NCI-H510A treated with DMSO at 0.1 percent for 48 hours (cell line): ENCODE data around the gene CELA2A.
"Not testable (repeated sequence)": the region's sequence is repeated elsewhere in the genome, so short reads cannot be mapped to it uniquely, and the experiment has no call there.

Source experiments
- DNase-seq: peaks from one replicate; lab custom pipeline; 2025; lab: John Stamatoyannopoulos, UW

CELA2A gene

GRCh38 chr1:15444468-15445389 lies 11.8 kb upstream of the CELA2A start:
- DNase-seq = no peak

- DNase-seq = no peak
Measured at GRCh38 chr1:15445390-15446122, 11.0 kb upstream of the CELA2A start.

GRCh38 chr1:15446212-15446611 lies 10.3 kb upstream of the CELA2A start:
- no peak for DNase-seq

GRCh38 chr1:15448877-15449462 lies 7.6 kb upstream of the CELA2A start:
- no peak for DNase-seq

- DNase-seq = no peak
Measured at GRCh38 chr1:15449567-15449966, 7.0 kb upstream of the CELA2A start.

- DNase-seq = no peak
Measured at GRCh38 chr1:15451014-15451722, 5.4 kb upstream of the CELA2A start.

GRCh38 chr1:15452216-15452615 lies 4.3 kb upstream of the CELA2A start:
- no peak for DNase-seq

GRCh38 chr1:15452866-15453571 lies 3.5 kb upstream of the CELA2A start:
- no peak for DNase-seq

GRCh38 chr1:15453734-15454133 lies 2.8 kb upstream of the CELA2A start:
- no peak for DNase-seq

- DNase-seq = no peak
Measured at GRCh38 chr1:15454256-15454655, 2.3 kb upstream of the CELA2A start.

- DNase-seq = no peak
Measured at GRCh38 chr1:15455522-15455921, 1.0 kb upstream of the CELA2A start.

GRCh38 chr1:15457585-15457984 lies 1.1 kb downstream of the CELA2A start:
- no peak for DNase-seq

- DNase-seq = not testable (repeated sequence)
Measured at GRCh38 chr1:15458388-15458787, 1.9 kb downstream of the CELA2A start.

GRCh38 chr1:15459771-15460707 lies 3.5 kb downstream of the CELA2A start:
- no peak for DNase-seq

- no peak for DNase-seq
Measured at GRCh38 chr1:15460708-15461095, 4.2 kb downstream of the CELA2A start.

GRCh38 chr1:15463064-15463800 lies 6.7 kb downstream of the CELA2A start:
- peak; percentile 96 for DNase-seq

- peak; percentile 49 for DNase-seq
Measured at GRCh38 chr1:15463926-15464322, 7.4 kb downstream of the CELA2A start.

GRCh38 chr1:15465674-15466073 lies 9.1 kb downstream of the CELA2A start:
- DNase-seq = no peak

- not testable (repeated sequence) for DNase-seq
Measured at GRCh38 chr1:15466955-15467625, 10.6 kb downstream of the CELA2A start.
